ENCODE measurements around the gene TFPI. TPM values are rescaled to one million over a fixed set of nuclear protein-coding genes. Genes with fewer than 3 reads are reported as not detected.

TFPI gene
- total RNA-seq, 3 donors from 2014 or later, result 16.3 to 46.7 (median 31.5) TPM

GRCh38 chr2:187470698-187471097, 83.5 kb downstream of the TFPI start:
- Histone ChIP-seq H3K36me3 (ENCODE audit: low read depth) (no peaks in the 10 kb centered on the region), H3K9me3 (no peaks in the 10 kb centered on the region), H3K4me3 (no peak overlapping the region), H3K4me1 (ENCODE audit: low read depth) (no peaks in the 10 kb centered on the region)
- DNase-seq (no peak), ATAC-seq (no peak)
- TF ChIP-seq CTCF (IDR thresholded peaks at IDR 0.05), result no peak
- intact Hi-C loops (cut with DNase I, micrococcal nuclease), result no loop called here

GRCh38 chr2:187469538-187469937, 84.7 kb downstream of the TFPI start:
- H3K4me1 ChIP-seq (ENCODE audit: low read depth), result no peaks in the 10 kb centered on the region
- intact Hi-C loops (cut with DNase I, micrococcal nuclease), result no loop called here
- no peak for DNase-seq

GRCh38 chr2:187468262-187468661, 86.0 kb downstream of the TFPI start:
- H3K4me3 ChIP-seq, result no peak overlapping the region
- H3K9me3 ChIP-seq, result no peaks in the 10 kb centered on the region
- intact Hi-C loops (cut with DNase I, micrococcal nuclease), result no loop called here
- DNase-seq, result no peak
- no peak for ATAC-seq
- TF ChIP-seq CTCF (IDR thresholded peaks at IDR 0.05), result no peak
- H3K36me3 ChIP-seq (ENCODE audit: low read depth), result no peaks in the 10 kb centered on the region
- H3K4me1 ChIP-seq (ENCODE audit: low read depth), result no peaks in the 10 kb centered on the region

More at GRCh38 chr2:187469538-187469937, 84.7 kb downstream of the TFPI start:
- ATAC-seq, result no peak
- Histone ChIP-seq H3K9me3 (no peaks in the 10 kb centered on the region), H3K36me3 (ENCODE audit: low read depth) (no peaks in the 10 kb centered on the region), H3K4me3 (no peak overlapping the region)
- TF ChIP-seq CTCF (IDR thresholded peaks at IDR 0.05), result no peak

- no peaks in the 10 kb centered on the region for H3K36me3 ChIP-seq (ENCODE audit: low read depth)
- no peaks in the 10 kb centered on the region for H3K9me3 ChIP-seq
- TF ChIP-seq CTCF (IDR thresholded peaks at IDR 0.05), result no peak
- intact Hi-C loops (cut with DNase I, micrococcal nuclease), result no loop called here
- H3K4me3 ChIP-seq, result no peak overlapping the region
- DNase-seq (no peak), ATAC-seq (no peak)
- no peaks in the 10 kb centered on the region for H3K4me1 ChIP-seq (ENCODE audit: low read depth)
Observed at GRCh38 chr2:187466129-187466792, 88.0 kb downstream of the TFPI start.

- Histone ChIP-seq H3K36me3 (ENCODE audit: low read depth) (no peaks in the 10 kb centered on the region), H3K4me3 (no peak overlapping the region), H3K9me3 (no peaks in the 10 kb centered on the region), H3K4me1 (ENCODE audit: low read depth) (no peaks in the 10 kb centered on the region)
- intact Hi-C loops (cut with DNase I, micrococcal nuclease), result no loop called here
- DNase-seq (no peak), ATAC-seq (no peak)
- TF ChIP-seq CTCF (IDR thresholded peaks at IDR 0.05), result no peak
Observed at GRCh38 chr2:187462839-187463238, 91.4 kb downstream of the TFPI start.

Measured in mucosa of descending colon (tissue), 3 donors.